ENCODE data around the gene TMEM100. TPM values are rescaled to one million over a fixed set of nuclear protein-coding genes. Genes with fewer than 3 reads are reported as not detected.
A peak's percentile ranks its signal among the peaks of the same experiment; 100 is the strongest.

Gene TMEM100
- total RNA-seq, 1 donor from 2014 or later: 15.5 TPM

DNA sequence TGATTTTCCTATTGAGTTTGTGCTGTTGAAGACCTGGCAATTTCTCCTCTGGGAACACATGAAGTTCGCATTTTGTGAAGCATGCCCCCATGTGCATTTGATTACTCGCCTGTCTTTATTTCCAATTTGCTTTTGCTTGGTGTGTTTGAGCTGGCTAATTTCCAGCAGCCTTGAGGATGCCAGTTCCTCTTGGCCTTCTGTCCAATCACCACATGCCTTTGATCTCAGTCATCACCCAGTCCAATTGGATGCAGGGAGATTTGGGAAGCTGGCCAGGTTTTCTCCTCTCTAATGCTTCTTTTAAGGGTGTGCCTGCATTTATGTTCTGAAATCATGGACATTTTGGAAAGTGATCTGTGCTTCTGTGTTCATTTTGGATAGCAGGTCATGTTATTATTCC, 3.8 kb upstream of the TMEM100 start:
- peak; percentile 60 for ATAC-seq (ENCODE audit: poor library complexity)
- intact Hi-C loops (cut with DNase I): no loop called here
- peak; percentile 46 for DNase-seq

- ATAC-seq (ENCODE audit: poor library complexity) (no peak), DNase-seq (no peak)
- intact Hi-C loops (cut with DNase I): loop anchor here (5.0 kb wide), 1 partner anchor 86 kb away; no protein-coding TSS in a partner anchor
These were observed 804 bp upstream of the TMEM100 start for GRCh38 chr17:55723488-55723848.

- intact Hi-C loops (cut with DNase I): loop anchor here (5.0 kb wide), 1 partner anchor 85 kb away; no protein-coding TSS in a partner anchor
- no peak for ATAC-seq (ENCODE audit: poor library complexity)
- no peak for DNase-seq
These were observed 488 bp downstream of the TMEM100 start for GRCh38 chr17:55722016-55722736.

DNA sequence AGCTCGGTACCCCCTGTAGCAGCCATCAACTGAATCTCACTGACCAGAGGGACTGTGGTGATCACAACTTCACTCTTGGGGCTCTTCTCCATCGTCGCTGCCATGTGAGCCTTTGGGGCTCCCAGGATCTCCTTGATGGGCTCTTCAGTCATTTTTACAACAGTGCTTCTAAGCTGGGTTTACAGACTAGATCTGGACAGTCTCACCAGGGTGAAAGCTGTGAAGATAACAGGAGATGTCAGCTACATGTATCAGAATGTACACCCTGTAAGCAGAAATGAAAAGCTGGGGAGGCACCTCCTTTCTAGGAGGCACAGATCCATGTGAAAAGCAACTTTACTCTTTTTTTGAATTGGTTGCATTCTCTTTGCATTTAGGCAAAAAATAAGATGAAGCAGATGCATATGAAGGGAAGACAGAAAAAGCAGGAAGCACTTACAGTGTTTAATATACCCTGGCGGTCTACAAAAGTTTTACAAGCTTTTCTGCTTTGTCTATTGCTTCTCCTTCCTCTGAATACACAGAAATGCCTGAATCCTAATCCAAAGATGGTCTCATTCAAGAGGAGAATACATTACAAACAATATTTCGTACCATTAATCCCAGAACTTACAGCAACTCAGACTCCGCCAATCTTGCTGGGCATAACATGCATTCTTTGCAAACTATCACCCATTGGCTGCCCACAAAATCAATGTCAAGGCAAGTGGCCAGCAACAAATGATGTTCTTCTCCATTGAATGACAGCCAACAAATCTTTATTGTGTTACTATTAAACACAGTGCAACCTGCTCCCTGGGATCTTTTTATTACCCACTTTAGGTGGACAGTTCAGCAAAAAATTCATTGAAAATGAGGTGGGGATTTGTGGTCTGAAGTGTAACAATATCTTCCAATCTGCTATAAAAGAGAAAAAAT, 1.5 kb downstream of the TMEM100 start:
- DNase-seq: no peak
- no peak for ATAC-seq (ENCODE audit: poor library complexity)
- intact Hi-C loops (cut with DNase I): loop anchor here (5.0 kb wide), 1 partner anchor 84 kb away; no protein-coding TSS in a partner anchor

- peak; percentile 66 for ATAC-seq (ENCODE audit: poor library complexity)
- intact Hi-C loops (cut with DNase I): loop anchor here (5.0 kb wide), 1 partner anchor 191 kb away; no protein-coding TSS in a partner anchor
These were observed 4.5 kb downstream of the TMEM100 start for GRCh38 chr17:55717898-55718735.

DNA sequence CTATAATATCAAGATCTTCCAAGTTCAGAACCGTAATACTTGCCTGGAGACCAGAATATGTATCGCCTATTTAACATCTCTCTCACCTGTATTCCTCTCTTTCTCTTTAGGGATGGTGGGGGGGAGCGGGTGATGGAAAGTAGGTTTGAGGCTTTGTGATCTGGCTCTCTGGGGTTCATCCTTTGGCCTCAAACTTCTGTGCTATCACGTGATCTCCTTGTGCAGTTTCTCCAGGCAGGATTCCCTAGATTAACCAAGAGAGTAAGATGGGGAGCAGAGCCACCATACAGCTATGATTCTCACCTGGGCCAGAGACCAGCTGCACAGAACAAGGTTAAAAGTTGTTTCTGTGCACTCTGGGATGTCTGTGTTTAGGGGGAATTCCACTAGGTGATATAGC, 5.2 kb downstream of the TMEM100 start:
- intact Hi-C loops (cut with DNase I): loop anchor here (5.0 kb wide), 1 partner anchor 190 kb away; no protein-coding TSS in a partner anchor
- no peak for ATAC-seq (ENCODE audit: poor library complexity)
- no peak for DNase-seq

More at GRCh38 chr17:55717898-55718735, 4.5 kb downstream of the TMEM100 start:
- peak; percentile 85 for DNase-seq

GRCh38 chr17:55710829-55711496, 11.7 kb downstream of the TMEM100 start:
- DNase-seq (no peak), ATAC-seq (ENCODE audit: poor library complexity) (no peak)
- intact Hi-C loops (cut with DNase I): no loop called here

- DNase-seq: no peak
- ATAC-seq (ENCODE audit: poor library complexity): no peak
- intact Hi-C loops (cut with DNase I): no loop called here
These were observed 12.3 kb downstream of the TMEM100 start for GRCh38 chr17:55710410-55710809.

- intact Hi-C loops (cut with DNase I): no loop called here
- DNase-seq (no peak), ATAC-seq (ENCODE audit: poor library complexity) (no peak)
These were observed 12.7 kb downstream of the TMEM100 start for GRCh38 chr17:55709984-55710383.

DNA sequence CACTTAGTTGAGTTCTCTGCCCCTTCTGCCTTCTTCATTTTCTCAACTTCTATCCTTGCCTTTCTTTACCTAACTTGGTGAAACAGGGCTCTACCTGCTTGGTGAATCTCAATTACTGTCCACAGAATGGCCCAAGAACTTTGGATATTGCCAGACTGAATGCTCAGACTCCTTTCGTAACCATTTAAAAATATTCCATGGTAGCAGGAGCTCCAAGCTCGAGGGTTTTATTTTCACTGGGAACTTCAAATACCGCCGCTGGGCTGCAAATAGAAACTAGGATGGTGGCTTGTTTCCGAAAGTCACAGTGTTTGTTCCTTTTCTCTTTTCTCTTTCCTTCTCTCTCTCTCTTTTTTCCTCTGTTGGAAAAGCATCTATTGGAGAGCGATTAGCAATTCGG, 13.2 kb downstream of the TMEM100 start:
- ATAC-seq (ENCODE audit: poor library complexity) (no peak), DNase-seq (no peak)
- intact Hi-C loops (cut with DNase I): no loop called here

- ATAC-seq (ENCODE audit: poor library complexity): no peak
- intact Hi-C loops (cut with DNase I): no loop called here
These were observed 14.3 kb downstream of the TMEM100 start for GRCh38 chr17:55708175-55708974.

GRCh38 chr17:55706808-55707773, 15.6 kb downstream of the TMEM100 start:
- ATAC-seq (ENCODE audit: poor library complexity) (peak; percentile 31), DNase-seq (no peak)
- intact Hi-C loops (cut with DNase I): no loop called here

More at GRCh38 chr17:55708175-55708974, 14.3 kb downstream of the TMEM100 start:
- DNase-seq: no peak

DNA sequence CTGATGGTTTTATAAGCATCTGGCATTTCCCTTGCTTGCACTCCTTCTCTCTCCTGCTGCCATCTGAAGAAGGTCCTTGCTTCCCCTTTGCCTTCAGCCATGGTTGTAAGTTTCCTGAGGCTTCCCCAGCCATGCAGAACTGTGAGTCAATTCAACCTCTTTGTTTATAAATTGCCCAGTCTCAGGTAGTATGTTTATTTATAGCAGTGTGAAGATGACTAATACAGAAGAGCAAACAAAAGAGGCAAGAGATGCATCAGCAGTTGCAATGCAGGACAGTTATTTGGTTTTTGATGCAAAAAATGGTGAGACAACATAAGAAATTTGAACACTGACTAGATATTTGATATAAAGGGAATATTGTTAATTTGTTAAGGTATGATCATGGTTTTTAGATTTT, 16.8 kb downstream of the TMEM100 start:
- no peak for DNase-seq
- ATAC-seq (ENCODE audit: poor library complexity): no peak
- intact Hi-C loops (cut with DNase I): no loop called here

- intact Hi-C loops (cut with DNase I): no loop called here
- no peak for DNase-seq
- no peak for ATAC-seq (ENCODE audit: poor library complexity)
These were observed 18.3 kb downstream of the TMEM100 start for GRCh38 chr17:55704401-55704800.

GRCh38 chr17:55702150-55702549, 20.5 kb downstream of the TMEM100 start:
- DNase-seq: no peak
- ATAC-seq (ENCODE audit: poor library complexity): no peak
- intact Hi-C loops (cut with DNase I): no loop called here

- ATAC-seq (ENCODE audit: poor library complexity) (no peak), DNase-seq (no peak)
- intact Hi-C loops (cut with DNase I): no loop called here
These were observed 23.3 kb downstream of the TMEM100 start for GRCh38 chr17:55699181-55699860.
